Activated CD4-positive, alpha-beta T cell treated with anti-CD3 and anti-CD28 coated beads for 1 hour (primary cell): ENCODE results near the gene ITGA8.
"Not testable (repeated sequence)": the region's sequence is repeated elsewhere in the genome, so short reads cannot be mapped to it uniquely, and the experiment has no call there.

ENCODE experiments used
- DNase-seq: peaks from one replicate; pipeline ENCODE4 v3.0.0-alpha.2; 2020

Gene ITGA8

DNA sequence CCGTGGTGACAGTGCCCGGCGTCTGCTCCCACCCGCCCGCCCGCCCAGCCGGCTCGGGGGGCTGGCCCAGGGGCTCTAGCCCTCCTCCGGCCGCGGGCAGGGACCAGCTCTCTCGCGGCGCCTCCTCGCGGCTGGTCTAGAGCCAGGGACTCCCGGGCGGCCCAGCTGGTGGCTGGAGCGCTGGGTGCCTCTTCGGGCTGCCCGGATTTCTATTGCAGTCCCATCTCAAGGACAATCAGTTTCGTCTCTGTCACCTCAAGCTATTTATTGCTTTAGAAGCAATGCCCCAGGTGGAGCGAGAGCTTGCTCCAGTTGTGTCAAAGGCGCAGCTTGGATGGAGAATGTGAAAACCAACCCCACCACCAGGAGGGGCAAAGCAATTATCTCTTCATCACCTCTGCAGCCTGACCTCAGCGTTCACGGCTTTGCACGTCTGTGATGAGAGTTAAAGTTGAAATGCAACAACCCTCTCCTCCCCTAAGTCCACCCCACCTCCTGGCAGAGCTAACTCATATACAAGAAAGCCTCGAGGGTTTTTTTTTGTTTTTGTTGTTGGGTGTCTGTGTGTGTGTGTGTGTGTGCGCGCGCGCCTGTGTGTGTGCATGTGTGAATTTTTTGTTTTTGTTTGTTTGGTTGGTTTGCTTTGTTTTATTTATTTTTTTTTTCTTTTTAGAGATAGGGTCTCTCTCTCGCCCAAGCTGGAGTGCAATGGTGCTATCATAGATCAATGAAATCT lies at the start of gene ITGA8:
ITGA8 (minus strand) TSS at position 24 of the 736 bp plus-strand sequence. CDS start 151 bp downstream, outside the sequence.
- no peak for DNase-seq

DNA sequence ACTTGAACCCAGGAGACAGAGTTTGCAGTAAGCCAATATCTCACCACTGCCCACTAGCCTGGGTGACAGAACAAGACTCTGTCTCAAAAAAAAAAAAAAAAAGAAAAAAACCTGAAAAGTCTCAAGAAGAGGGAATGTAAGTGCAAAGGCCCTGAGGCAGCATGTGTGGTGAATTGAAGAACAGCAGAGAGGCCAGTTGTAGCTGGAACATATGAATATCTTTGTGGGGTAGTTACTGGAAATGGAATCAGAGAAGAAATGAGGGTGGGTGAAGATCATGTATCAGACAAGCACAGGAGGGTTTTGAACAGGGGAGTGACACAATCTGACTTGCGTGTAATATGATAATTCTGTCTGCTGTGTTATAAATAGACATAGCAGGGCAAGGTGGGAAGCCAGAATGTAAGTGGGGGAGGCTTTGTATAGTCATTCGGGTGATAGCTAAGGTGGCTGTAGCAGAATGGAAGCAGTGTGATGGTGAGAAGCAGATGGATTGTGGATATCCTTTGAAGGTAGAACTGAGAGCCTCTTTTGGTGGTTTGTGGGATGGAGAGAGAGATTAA lies 45.3 kb upstream of the ITGA8 start:
- DNase-seq = no peak

DNA sequence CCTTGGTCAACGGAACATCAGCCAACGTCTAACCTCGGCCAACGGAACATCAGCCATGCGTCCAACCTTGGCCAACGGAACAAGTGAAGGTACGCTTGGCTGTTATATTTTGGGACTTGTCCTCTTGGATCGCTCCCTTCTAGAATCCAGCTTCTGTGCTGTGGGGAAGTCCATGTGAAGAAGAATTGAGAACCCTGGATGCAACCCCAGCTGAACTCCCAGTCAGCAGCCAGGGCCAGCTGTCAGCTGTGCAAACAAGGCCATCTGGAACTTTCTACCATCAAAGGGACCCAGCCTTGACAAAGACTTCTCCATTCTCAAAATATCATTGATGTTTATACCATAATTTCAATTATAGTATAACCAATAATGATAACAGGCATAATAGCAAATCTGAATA lies 43.3 kb upstream of the ITGA8 start:
- no peak for DNase-seq

DNA sequence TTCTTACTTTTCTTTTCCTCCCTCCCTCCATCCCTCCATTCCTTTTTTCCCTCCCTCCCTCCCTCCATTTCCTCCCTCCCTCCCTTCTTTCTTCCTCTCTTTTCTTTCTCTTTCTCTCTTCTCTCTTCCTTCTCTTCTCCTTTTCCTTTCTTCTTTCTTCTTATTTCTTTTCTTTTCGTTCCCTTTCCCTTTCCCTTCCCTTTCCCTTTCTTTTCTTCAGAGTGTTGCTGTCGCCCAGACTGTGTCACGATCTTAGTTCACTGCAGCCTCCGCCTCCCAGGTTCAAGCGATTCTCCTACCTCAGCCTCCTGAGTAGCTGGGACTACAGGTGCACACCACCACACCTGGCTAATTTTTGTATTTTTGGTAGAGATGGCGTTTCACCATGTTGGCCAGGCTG lies 42.5 kb upstream of the ITGA8 start:
- DNase-seq = not testable (repeated sequence)

DNA sequence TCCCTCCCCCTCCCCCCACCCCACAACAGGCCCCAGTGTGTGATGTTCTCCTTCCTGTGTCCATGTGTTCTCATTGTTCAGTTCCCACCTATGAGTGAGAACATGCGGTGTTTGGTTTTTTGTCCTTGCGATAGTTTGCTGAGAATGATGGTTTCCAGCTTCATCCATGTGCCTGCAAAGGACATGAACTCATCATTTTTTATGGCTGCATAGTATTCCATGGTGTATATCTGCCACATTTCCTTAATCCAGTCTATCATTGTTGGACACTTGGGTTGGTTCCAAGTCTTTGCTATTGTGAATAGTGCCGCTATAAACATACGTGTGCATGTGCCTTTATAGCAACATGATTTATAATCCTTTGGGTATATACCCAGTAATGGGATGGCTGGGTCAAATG lies 41.5 kb upstream of the ITGA8 start:
- DNase-seq = not testable (repeated sequence)

DNA sequence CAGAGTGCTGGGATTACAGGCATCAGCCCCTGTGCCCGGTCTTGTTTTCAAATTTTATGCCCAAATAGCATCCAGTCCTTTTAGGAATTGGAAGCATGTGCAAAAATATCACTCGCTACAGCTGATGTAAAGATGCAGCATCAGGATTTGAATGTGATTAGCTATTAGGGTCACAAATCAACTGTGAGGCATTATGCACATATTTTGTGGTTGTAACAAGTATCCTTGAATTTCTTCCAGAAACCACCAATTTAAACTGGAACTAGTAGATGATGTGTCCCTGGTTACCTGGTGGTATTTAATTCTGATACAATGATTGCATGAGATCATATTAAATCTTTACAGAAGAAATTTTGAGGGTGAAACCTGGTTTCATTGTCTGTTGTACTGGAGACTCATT lies 41.0 kb upstream of the ITGA8 start:
- DNase-seq = no peak

DNA sequence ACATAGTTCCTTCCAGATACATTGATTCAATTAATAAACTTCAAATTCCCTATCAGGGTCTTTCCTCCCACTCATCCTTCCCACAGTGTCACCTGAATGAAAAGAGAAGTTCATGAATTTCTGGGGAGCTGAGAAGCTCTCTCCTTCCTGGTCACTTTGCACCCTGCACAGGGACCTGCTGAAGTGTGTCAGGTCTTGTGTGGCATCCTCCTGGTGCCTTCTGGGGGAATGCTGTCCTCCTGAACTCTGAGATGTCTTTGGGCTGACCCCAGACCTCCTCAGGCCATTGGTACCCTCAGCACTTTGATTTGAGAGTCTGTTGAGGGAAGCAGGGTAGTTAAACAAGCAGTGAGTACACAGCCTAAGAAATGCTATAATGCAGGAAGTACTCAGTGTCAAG lies 39.5 kb upstream of the ITGA8 start:
- DNase-seq = no peak

DNA sequence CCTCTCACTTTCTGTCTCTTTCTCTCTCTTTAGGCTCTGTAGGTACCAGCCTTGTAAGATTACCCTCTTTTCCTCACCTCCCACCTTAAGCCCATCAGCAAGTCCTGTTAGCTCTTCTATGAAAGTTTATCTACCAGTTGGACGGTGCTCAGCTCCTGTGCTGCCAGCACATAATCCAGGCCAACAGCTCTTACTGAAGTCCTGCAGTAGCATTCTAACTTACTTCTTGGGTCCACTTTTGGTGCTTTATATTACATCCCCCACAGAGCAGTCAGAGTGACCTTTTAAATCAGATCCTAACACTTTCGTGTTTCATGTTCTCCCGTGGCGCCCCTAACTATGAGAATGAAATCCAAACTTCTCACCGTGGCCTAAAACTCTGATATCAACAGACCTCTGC lies 38.9 kb upstream of the ITGA8 start:
- no peak for DNase-seq

DNA sequence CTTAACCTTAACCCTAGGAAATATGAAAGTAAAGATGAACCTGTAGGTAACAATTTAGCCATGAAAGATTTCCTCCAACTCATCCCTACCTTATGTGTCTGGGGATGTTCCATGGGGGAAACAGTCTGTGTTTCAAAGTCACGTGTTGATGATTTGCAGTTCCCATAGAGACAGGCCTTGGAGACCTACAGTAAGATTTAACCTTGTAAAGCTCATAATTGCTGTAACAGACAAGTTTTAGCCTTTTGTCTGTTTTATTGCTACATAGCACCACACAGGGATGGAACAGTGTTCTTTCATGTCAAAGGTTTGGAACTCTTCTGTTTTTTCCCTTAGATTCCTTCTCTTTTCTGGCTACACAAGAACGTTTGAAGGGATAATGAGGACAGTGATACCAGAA lies 35.2 kb upstream of the ITGA8 start:
- no peak for DNase-seq

DNA sequence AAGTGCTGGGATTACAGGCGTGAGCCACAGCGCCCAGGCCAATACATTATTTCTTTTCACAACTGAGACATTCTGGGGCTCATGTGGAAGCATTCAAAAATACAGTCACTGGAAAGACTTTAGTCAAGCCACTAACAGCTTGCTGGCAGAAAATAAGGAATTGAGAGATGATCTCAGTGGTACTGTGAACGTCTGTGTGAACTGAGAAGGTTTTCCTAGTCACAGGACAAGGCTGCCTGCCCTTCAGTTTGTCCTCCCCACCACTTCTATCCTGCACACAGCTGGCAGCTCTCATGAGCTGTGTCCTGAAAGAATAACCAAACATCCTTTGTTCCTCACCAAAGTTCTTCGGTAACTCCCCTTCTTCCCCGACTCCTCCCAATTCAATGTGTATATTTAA lies 31.3 kb upstream of the ITGA8 start:
- no peak for DNase-seq

DNA sequence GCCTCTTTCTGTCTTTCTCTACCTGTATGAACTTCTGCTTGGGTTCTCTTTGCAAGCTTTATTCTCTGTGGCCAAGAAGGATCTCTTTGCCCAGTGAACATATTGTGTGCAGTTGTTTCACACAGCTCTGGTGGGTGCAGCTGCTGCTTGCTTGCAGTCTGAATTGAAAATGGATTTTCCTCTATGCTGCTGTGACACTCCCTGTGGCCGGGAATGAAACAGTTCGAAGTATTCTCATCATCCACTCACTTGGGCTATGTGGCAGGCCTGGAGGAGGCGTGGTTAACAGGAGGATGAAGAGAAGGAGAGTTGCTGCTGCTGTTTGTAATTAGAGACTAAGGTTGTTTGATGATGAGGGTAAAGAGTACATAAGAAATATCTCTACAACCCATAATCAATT lies 28.4 kb upstream of the ITGA8 start:
- no peak for DNase-seq

DNA sequence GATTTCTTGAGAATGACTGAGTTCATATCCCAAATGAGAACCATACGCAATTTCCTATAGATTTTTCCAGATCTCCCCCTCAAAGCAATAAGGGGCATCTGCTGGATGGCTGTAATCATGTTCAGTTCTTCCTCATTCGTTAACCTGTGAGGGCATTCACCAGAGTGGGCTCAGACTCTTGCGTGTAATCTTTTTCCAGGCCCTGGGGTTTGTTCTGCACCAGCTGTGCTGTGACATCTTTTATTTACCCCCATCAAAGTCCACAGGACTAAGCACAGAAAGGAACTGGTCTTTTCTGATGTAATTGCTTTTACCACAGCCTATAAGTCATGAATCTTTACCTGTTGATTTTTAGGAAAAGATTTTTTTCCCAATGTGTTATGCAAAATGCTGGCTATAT lies 27.9 kb upstream of the ITGA8 start:
- no peak for DNase-seq

DNA sequence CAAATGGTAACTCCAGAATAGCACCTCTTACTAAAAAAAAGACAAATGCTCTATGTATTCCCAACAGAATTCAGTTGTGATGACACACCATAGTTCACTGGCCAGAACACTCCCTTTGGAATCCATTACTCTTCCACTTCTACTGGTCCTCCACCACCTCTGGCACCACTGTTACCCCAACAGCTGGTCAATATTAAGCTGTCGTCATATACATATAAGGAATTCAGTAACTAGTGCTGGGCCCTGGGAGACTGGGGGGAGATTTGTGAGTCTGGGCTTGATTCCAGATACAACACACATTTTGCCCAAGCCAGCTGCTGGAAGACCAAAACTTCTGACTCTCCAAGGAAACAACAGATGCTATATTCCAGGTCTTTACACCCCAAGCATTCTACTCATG lies 26.0 kb upstream of the ITGA8 start:
- DNase-seq = no peak

DNA sequence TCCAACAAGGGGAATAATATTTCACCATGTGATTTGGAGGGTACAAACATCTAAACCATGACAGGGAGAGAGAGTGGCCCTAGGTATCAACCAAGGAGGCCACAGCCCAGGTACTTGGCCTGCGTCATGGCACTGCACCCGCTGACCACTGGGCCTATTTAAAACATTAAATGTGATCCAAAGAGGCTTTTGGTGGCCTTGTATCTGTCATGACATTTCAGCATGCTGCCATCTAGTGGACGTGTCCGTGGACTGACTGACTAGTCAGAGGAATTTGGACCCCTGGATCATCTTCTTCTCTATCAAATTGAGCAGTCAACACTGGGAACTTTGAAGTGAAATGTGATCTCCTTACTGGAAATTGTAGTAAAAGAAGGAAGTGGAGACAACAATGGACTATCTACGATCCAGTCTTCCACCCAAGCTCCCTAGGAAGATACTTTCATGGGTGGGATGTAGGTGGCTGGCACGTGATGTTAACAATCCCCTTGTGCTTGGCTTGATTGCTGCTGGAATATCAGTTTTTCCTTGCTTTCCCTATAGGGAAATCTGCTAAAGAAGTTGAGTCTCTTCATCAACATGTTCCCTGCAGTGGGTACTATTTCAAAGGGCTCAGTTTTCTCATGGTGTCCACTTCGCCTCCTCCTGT lies 24.6 kb upstream of the ITGA8 start:
- no peak for DNase-seq

DNA sequence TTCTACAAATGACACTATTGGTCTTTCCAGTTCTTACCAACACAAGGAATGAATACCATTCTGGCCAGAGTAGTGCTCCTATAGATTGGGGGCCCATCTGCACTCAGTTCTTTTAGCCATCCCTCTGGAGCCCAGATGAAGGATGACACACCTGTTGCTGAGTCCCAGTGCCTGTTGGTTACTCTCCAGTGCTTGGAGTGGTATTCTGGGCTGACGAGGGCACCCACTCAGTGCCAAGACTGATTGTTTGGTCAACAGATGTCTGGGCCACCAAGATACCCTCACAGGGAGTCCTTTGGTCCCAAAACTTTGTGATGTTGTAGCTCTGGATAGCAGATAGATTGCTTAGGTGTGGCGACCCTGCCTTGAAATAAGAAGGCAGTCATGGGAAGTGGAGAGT lies 23.7 kb upstream of the ITGA8 start:
- DNase-seq = no peak

DNA sequence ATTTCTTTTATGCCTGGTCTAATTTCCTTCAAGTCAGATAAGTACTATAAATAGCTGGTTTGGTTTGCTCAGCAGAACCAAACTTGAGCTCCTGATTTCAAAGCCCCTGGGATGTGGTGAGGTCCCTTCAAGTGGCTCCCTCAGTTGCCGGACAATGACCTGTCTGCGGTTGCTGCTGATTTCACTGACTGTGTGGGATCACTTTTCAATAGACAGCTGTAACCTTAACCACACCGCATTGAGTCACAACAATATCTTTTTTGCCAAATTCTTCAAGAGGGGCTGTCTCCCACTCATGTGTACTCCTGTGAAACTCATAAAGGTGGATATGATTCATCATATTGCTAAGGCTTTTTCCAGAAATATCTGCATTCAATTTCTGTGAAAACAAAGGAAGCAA lies 23.1 kb upstream of the ITGA8 start:
- no peak for DNase-seq

DNA sequence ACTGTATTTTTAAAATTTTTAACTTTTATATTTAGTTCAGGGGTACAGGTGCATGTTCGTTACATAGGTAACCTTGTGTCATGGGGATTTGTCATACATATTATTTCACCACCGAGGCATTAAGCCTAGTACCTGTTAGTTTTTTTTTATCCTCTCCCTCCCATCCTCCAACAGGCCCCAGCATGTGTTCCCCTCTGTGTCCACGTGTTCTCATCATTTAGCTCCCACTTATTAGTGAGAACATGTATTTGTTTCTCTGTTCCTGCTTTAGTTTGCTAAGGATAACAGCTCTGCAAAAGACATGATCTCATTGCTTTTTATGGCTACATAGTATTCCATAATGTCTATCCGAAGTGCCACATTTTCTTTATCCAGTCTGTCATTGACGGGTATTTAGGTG lies 22.4 kb upstream of the ITGA8 start:
- no peak for DNase-seq

DNA sequence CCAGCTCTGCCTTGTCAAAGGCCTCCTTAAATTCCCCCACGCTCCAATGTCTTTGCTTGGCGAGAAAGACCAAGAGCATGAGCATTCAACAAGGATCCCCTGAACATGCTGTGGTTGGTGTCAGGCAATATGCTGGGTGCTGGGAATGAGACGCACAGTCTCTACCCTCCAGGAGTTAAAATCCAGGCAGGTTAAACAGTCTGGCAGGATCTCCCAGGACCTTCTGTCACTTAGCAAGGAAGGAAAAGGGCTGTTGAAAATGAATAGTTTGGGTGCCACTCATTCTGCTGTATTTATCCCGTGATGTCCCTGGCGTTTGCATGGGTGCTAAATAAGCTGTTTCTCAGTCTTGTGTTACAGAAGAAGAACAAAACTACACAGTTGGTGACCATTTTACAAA lies 21.9 kb upstream of the ITGA8 start:
- no peak for DNase-seq

DNA sequence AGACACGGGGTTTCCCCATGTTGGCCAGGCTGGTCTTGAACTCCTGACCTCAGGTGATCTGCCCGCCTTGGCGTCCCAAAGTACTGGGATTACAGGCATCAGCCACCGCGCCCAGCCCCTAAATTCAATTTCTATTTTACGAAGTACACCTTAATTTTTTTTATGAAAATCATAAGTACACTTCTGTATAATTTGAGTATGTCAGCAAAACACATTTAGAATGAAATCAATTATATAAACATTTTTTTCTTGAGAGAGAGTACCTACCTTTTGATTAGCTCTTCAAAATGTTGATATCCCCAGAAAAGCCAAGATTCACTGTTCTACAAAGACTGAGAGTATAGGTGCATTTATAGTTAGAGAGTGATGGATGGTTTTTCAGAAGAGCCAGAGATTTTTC lies 20.5 kb upstream of the ITGA8 start:
- DNase-seq = no peak

DNA sequence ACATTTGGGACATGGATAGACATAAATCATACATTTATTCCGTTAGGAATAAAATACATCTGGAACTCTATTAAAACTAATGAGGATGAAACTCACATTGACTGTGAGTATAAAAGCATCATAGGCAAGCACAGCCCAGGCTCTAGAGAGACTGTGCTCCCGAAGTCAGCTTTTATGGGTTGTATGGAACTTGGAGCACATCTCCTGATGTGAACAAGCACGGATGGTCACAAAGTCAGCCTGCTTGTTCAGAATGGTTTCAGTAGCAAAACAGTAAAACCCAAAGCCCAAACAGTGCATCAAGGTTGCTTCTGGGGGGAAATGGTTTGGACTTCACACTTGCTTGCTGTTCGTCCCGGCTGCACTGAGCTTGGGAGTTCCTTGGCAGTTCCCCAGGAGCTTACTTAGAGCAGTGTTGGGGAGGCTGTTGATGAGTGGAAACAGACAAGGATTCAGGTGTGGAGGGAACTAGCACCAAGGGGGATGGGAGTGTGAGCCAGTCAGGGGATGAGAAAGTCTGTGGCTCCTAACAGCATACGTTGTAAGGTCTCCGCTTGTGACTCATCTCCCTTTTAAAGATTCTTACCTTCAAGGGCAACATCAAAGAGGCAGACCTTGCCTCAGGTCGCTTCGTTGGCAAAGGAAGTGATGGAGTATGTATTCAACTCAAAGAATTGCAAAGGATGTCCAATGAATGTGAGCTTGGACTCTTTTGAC lies 19.7 kb upstream of the ITGA8 start:
- no peak for DNase-seq

DNA sequence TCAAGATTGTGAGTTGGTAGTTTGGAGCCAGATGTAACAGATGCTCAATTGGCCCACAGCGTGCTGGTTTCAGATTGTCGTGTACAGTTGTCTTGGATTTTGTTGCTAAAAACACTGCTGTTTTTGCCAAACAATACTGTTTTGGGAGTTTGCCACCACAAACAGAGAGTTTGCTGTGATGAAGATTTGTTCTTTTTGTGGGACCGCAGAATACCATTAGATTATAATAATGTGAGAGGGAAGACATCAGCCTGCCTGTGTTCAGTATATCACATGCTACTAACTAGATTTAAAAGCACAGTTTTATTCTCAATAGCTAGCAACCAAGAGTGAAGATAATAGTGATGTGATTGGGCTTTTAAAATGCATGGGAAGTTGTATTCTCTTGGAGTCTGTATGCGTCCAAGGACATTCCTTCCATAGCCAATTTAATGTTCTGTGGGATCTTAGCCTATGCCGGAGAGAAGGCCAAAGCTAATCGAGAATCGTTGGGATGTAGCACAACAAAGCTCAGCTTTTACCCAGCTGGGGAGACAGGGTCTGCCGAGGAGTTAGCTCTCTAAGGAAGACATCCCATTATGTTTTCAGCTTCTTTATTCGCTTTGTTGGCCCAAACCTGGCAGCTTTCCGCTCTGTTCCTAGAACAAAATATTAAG lies 18.7 kb upstream of the ITGA8 start:
- no peak for DNase-seq

DNA sequence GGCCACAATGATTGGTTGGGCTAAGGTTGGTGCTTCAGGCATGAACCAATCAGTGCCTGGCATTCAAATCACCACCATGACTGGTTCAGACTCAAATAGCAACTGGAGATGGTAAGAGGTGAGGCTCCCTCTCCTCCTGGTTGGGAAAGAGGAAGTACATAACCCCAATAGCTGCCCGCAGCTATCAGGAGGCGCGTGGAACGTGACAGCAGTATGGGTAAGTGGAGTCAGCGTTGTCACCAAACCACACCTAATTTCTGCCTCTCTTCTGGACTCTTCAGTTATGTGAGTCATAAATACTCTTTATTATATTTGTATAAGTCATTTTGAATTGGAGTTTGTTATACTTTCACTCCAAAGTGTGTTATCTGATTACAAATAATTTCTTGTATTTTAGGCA lies 17.9 kb upstream of the ITGA8 start:
- DNase-seq = no peak

DNA sequence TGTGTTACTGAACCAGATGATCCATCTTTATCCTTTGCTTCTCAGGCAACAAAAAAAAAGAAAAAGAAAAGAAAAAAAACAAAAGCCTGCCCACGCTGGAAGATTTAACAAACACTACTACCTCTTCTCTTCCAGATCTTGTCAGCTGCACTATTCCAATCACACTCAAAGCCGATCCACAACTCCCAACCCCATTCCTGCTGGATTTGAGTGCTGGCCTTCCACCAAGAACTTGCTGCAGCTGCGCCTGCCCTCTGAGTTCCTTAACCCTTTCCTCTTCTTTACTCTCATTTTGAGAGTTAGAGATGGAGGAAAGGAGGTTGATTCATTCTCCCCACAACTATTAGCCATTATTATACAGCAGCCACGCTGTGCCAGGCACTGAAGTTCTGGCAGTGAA lies 16.0 kb upstream of the ITGA8 start:
- DNase-seq = no peak
